ENCODE measurements around the gene IL23R. TPM values are rescaled to one million over a fixed set of nuclear protein-coding genes. Genes with fewer than 3 reads are reported as not detected.
A peak's percentile ranks its signal among the peaks of the same experiment; 100 is the strongest.

Gene IL23R
- total RNA-seq, 1 donor from 2014 or later: not detected

DNA sequence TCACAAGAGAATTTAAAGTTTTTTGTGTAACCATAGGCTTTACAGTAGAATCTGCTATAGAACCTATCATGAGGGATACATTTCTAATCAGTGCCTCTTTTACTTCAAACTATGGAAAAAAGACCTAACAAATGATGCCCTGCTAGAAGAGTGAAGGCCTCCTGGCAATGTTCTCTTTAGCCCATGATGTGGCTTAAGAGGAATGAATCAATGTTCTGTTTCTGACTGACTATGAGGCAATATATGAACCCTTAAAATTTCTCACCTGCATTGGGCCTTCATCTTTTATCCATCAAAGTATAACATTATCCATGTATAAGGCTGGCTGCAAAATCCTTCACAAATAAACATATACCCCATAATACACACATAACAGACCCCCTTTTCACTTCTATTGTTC, 75.8 kb downstream of the IL23R start:
- no peak for DNase-seq

DNA sequence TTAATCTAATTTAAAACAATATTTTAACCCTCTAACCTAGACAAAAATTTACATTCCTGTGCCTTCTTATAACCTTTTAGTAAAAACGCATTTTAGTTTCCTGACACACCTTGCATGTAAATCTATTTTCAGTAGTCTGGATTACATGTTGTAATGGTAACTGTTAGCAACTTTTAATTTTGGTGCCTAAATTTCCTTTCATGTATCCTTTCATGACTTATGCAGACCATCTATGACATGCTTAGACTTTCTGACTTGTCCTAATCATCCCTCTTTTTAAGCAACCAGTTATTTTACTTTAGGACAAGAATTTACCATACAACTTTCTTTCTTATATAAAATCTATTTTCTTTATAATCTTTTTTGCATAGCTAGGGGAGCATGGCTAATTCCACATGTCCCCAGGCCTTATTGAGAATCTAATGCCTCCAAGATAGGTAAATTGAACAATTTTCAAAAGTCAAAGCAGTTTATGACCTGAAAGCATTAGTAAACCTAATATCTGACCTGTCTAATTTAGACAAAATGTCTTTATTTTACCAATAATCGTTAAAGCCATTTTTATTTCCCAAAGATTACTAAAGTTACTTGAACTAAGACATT, 83.9 kb downstream of the IL23R start:
- no peak for DNase-seq

DNA sequence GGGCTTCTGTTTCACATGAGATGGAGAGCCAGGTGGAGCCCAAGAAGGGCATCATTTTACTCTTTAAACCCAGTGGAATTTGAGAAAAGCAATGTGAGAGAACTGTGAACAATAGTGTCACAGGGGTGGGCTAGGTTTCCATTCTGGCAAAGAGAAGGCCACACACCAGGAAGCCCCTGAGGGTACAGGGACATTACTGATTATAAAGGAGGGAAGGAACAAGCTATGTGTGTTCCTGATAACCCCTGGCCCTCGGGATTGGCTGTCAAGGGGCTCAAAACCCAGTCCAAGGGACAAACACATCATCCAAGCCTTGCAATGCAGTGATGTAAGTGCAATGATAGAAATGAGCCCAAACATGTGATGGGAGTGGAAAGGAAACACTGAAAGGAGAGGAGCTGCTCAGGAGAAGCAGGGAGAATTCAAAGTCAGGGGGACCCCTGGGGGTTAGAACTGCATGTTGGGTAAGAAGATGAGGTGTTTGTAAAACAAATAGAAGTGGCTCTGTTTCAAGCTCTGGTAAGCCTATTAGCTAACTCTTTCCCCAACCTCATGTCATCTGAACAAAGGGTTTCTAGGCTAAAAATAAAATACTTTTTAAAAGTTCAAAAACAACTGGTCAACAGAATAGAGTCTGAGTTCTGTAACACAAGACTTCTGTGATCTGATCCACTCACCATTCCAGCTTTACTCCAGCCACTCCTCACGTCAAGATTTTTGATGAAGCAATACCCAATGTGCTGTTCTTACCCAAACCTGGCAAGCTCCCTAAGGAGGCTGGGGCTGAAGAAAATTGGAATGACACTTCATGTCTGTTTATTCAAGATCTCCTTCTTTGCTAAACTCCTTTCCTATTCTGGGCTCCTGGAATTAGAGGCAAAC, 90.3 kb downstream of the IL23R start:
- no peak for DNase-seq

DNA sequence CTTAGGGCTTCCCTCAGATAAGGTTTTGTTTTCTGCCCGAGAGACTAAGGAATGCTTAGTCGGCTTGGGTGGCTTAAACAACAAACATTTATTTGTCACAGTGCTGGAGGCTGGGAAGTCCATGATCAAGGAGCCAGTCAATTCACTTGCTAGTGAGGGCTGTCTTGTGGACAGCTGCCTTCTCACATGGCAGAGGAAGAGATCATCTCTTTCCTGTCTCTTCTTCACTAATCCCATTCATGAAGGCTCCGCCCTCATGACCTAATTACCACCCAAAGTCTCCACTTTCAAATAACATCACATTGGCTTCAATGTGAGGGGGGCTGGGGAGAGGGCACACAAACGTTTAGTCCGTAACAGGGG, 90.9 kb downstream of the IL23R start:
- DNase-seq: no peak

DNA sequence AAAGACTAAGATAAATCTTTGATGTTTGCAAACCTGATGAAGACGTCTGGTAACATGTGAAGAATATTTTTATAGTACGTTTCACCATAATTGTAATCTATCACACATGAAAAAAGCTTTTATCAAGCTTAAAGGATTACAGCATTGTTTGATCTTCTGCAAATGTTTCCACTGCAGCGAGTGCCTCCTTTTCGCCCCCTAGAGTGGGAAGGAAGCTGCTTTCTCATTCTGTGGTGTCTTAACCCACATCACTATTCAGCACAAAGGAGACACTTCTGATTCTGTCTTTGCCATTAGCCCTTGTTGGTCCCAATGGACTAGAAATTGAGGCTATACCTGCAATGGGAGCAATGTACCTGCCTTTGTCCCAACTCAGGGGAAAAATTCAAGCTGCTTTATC, 95.4 kb downstream of the IL23R start:
- no peak for DNase-seq

DNA sequence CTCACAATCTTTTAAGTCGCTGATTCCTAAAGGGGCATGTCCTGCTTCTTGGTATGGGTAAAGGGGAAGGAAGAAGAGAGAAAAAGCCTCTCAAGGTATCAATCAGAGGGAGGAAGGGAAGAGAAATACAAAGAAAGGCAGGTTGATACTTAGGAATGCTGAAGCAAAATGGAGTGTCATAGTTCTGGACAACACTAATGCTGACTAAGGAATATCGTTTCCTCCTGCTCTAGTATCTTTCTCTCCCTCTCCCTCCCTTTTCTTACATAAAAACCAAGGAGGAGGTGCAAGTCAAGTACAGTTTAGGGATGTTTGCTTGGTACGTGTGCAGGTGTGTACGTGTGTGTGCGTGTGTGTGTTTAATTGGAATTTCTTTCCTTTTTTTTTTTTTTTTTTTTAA, 96.5 kb downstream of the IL23R start:
- DNase-seq: no peak

DNA sequence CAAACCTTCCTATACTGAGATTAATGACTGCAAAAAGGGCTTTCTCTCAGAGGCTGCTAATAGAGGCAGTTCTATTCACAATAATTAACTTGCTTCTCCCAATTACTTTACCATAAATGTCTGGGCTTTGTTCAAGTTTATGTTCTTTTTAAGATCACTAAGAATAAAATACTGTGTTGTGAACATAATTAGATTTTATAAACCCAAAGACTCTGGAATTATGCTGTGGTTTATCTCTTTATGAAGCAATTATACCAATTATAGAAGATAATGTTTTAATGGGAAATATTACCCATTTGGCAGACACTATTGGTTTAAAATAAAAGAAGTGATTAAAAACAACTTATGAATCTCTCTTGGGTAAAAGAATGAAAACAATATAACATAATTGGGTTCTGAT, 97.9 kb downstream of the IL23R start:
- DNase-seq: no peak

DNA sequence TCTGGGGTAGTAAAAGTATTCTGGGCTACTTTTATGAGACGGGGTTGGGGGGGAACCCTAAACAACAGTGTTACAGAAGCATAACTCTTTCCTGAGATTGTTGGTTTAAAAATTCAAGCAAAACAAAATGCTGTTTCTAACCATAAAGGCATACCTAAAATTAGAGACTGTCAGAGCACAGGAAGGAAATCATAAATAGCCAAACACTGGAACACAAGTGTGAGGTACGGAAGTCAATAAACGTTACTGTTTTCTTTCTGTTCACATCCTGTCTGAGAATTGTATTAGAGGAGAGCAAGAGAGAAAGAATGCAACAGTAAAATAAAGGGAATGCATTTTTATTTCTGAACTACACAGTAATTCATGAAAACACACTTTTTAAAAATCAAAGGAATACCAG, 98.6 kb downstream of the IL23R start:
- DNase-seq: peak; percentile 25

DNA sequence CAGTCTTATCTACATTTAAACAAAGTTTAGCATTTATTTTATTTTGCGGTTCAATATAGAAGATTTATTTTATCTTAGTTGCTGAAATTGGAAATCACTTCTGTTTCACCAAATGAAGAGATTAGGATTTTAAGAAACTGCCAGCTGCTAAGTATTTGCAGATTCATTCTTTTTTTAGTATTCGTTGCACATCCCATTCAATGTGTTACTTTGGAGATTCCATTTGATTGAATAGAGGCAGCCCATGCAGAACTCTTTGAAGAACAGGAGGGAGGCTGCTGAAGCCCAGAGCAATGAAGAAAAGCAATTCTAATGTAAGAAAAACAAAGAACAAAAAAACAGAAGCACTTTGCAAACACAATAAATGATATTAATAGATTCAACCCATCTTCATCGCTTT, 102.8 kb downstream of the IL23R start:
- no peak for DNase-seq

DNA sequence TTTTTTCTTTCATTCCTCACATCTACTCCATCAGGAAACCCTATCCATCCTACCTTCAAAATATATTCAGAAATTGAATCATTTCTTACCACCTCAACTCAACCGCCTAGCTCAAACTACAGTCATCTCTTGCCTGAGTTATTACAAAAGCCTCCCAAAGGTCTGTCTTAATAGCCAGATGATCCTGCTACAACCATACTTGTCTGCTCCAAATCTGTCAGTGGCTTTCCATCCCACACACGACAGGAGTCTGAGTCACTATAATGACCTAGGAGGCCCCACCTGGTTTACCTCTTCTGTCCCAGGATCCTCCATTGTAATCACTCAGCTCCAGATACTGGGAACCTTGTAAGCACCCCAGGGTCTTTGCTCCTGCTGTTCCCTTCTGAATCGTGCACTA, 104.3 kb downstream of the IL23R start:
- DNase-seq: no peak

DNA sequence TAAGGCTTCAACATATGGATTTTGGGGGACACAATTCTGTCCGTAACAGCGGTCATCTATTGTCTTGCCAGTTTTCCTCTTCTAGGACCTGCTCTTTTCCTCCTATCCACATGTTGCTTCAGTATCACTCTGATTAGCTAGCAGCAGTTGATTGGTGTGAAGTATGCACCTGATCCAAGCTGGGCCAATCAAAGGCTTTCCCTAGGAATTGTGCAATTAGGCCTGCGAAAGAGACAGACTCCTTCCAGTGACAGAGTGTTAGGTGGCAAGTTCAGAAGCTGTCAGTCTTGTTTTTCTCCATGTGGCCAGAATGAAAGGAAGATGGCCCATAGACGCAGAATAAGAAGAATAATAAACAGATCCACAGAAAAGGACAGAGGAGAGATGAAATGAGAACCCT, 107.3 kb downstream of the IL23R start:
- DNase-seq: no peak

DNA sequence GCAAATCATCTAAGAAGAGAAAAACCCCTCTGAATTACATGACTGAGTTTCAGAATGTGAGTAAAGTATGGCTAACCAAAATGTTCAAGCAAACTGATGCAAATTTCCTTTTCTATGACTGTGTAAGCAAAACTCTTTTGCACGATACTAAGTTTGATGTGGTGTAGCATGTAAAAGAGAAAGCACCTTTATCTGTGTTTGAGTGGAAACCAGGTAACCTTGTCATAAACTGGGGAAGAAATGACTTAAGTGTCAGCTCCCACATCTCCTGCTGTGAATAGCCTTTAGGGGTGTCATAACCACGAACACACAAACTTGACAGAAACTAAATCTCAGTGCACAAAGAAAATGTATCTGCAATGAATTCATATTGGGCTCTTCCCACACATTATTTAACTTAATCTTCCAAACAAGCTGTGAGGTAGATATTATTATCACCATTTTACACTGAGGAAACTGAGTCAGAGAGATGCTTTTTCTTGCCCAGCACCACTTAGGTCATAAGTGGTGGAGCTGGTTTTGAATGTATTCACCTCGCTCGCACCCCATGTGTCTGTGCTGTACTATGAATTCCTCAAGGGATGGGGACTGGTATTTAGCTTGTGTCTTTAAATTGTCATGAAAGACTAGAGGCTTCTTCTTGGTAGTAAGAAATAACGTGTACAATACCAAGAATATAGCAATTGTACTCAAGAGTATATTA, 108.5 kb downstream of the IL23R start:
- no peak for DNase-seq

DNA sequence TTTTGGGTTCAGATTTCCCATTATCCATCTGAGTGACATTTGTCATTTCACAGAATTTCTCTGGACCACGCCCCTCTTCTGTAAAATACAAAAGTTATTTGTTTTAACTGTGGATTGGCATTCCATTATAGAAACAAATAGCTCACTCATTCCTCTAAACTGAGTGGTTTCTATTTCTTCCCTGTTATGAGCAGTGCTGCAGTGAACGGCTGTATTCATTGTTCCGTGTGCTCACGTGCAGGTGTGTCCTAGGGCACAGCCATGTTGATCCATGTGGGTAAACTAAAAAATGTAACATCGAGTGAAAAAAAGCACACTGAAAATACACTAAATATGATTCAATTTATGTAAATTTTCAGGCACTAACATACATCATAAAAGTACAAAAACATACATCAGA, 114.4 kb downstream of the IL23R start:
- no peak for DNase-seq

DNA sequence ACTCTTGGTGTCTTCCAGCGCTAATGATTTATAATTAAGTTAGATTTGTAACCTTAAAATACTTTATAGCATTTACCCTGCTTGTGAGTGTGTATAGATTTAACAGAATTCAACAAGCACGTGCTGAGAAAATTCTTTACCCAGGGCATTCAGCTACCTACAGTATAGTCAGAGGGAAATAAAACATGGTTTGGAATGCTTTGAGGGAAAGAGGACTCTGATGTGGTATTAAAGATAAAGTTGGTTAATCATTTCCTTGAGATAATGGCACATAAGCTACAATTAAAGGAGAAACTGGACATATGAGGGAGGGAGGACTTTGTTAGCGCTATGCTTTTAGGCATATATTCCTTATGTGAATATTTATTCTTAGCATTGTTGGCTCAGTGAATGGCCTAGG, 115.0 kb downstream of the IL23R start:
- DNase-seq: no peak

DNA sequence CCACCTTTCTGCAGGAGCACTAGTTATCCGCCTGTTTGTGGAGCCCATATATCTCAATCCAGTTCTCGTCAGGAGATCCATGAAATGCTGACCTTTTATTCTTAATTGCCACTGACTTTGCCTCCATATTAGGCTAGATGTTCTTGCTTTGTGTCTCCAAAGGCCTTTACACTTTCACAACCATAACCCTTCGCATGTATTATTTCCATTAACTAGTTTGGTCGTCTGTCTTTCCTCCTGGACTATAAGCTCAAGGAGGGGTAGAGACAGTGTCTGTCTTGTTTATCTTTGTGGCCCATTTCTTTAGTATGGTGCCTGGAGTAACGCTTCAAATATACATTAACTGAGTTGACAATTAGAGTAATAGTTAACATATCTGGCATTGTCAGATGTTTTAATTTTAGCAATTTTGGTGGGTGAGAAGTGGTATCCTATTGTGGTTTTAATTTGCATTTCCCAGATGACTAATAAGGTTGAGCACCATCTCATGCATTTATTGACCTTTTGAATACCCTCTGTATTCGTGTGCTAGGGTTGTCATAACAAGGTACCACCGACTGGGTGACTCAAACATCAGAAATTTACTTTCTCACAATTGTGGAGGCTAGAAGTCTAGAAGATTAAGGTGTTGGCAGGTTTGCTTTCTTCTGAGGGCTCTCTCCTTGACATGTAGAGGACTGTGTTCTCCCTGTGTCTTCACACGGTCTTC, 119.7 kb downstream of the IL23R start:
- no peak for DNase-seq

DNA sequence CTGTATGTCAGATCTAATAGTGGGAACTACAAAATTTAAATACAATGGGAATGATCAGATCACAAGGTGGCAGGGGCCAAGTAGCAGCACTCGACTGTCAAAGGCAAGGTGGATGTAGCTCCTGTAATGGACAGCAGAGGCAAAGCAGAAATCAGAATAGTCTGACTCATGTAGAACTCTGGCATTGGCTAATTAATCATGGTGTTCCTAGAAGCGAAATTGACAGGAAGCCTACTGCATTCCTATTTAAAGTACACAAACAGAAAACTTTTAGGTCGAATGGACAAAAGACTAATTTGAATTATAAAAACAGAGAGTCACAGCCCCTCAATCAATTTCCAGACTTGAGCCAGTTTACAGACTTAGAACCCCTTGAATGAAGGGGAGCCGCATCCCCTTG, 124.0 kb downstream of the IL23R start:
- DNase-seq: no peak

DNA sequence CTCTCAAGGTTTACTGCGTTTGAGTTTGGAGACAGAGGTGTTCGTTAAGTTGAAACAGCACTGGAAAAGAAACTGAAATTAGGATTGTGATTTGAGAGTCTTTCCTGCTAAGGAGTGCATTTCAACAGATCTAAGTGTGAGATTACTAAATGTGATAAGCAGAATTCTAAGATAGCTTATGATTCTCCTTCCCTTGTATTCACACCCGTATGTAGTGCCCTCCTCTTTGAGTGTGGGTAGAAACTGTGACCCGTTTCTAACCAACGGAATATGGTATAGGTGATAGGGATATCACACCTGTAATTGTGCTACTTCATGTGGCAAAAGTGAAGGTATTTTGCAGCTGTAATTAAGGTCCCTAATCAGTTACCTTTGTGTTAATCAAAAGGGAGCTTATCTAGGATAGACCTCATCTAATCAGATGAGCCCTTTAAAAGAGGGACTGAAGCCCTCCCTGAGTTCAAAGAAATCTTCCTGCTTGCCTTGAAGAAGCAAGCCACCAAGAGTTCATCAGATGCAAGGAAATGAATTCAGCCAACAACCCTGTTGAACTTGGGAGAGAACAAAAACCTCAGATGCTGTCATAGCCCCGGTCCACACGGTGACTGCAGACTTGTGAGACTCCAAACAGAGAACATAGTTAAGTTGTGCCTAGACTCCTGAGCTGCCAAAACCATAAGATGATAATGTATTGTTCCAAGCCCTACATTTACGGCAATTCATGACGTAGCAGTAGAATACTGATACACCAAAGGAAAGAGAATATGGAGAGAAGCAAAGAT, 128.8 kb downstream of the IL23R start:
- DNase-seq: no peak

DNA sequence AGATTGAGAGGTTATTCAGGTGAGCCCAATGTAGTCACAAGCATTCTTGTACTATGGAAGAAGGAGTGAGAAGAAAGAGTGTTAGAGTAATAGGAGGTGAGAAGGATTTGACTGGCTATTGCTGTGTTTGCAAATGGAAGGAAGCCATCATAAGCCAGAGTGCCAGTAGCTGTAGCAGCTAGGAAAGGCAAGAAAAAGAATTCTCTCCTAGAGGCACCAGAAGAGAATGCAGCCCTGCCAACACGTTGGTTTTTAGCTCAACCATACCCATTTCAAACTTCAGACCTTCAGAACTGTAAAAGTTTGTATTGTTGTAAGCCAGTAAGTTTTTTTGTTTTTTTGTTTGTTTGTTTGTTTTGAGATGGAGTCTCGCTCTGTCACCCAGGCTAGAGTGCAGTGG, 132.5 kb downstream of the IL23R start:
- DNase-seq: no peak

DNA sequence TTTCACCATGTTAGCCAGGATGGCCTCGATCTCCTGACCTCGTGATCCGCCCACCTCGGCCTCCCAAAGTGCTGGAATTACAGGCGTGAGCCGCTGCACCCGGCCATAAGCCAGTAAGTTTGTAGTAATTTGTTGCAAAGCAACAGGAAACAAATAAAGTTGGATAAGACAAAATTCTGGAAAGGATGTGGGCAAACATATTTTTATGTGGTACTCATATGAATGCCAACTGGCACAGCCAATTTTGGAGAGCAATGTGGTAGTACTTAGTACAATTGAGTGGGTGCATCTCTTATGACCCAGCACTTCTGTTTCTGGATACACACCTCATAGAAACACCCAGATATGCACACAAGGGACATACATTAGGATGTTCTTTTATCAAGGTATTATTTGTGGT, 133.0 kb downstream of the IL23R start:
- no peak for DNase-seq

DNA sequence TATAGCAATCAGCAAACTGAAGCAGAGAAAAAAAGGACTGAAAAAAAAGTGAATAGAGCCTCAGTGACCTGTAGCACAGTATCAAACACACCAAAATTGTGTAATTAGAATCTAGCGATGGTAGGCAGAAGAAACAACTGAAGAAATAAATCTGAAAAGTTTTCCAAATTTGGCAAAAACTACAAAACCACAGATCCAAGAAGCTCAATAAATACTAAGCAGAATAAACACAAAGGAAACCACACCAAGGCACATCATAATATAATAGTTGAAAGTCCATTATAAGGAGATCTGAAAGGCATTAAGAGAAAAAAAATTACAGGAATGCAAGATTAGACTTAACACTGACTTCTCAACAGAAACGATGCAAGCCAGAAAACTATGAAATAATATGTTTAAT, 134.3 kb downstream of the IL23R start:
- DNase-seq: no peak

DNA sequence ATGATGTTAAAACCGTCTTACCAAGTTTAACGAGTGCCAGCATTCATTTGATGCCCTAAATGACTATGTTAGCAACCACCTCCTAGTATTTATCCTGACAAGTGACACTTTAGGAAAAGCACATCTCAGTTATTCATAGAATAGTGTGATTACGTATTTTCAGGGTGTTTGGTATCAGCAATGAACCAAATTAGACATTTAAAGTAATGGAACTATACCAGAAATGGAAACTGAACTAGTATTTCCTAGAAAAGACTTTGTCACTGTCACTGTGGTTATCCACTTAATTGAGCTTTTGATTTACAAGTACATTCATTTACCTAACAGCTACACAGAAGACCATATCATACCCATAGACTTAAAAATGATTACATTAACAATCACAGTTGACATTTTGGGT, 137.8 kb downstream of the IL23R start:
- no peak for DNase-seq

DNA sequence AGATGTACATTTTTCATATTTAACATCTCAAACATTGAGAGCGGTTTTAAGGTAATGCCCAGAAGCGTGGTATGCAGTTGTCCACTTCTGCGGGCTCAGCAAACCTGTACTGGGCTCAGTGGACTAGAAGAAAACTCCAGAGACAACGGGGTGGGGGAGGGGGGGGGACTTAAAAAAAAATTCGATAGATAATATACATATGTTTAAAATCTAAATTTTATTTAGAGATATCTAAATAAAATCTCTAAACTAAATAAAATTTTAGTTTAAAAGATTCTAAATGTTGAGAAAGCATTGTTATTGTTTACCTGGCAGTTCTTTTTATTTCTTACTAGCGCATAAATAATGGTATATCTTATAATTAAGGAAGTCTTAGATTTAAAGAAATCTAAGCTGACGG, 140.3 kb downstream of the IL23R start:
- no peak for DNase-seq
